Right kidney (tissue), 1 donor: ENCODE measurements around the gene ZNF384.

Source experiments
- DNase-seq: peaks from one replicate; pipeline ENCODE4 v3.0.0-alpha.2; 2016

The ZNF384 gene

DNA sequence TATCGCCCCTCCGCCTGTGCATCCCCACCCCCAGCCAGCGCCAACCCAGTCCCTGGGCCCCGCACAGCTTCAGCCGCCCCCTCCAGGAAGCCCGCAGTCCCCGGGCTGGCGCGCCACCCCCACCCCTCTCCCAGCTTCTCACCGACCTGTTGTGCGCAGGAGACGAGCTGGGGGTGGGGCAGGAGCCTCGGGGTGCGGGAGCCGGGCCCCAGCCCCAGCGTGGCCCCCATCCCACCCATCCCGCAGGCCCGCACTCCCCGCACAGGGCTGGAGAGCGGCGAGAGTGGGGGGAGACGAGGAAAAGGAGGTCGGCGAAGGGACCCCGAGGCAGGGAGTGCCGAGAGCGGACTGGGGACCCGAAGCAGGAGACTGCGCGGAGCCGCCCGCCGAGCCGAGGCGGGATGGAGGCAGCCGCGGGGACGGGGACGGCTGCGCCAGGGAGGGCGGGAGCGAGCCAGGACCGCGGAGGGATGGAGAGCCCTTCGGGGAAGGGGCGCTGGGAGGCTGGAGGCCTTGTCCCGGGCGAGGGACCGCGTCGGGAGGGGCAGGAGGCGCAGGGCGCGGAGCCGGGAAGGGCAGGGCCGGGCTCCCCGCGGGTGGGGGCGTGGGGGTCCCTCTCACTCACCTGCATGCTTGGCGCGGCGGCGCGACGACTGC lies 10.9 kb upstream of the ZNF384 start:
- DNase-seq = peak; percentile 77

GRCh38 chr12:6699259-6699988 lies 10.2 kb upstream of the ZNF384 start:
- peak; percentile 39 for DNase-seq

GRCh38 chr12:6698352-6699046 lies 9.3 kb upstream of the ZNF384 start:
- DNase-seq = no peak

GRCh38 chr12:6697584-6698351 lies 8.6 kb upstream of the ZNF384 start:
- DNase-seq = peak; percentile 23

DNA sequence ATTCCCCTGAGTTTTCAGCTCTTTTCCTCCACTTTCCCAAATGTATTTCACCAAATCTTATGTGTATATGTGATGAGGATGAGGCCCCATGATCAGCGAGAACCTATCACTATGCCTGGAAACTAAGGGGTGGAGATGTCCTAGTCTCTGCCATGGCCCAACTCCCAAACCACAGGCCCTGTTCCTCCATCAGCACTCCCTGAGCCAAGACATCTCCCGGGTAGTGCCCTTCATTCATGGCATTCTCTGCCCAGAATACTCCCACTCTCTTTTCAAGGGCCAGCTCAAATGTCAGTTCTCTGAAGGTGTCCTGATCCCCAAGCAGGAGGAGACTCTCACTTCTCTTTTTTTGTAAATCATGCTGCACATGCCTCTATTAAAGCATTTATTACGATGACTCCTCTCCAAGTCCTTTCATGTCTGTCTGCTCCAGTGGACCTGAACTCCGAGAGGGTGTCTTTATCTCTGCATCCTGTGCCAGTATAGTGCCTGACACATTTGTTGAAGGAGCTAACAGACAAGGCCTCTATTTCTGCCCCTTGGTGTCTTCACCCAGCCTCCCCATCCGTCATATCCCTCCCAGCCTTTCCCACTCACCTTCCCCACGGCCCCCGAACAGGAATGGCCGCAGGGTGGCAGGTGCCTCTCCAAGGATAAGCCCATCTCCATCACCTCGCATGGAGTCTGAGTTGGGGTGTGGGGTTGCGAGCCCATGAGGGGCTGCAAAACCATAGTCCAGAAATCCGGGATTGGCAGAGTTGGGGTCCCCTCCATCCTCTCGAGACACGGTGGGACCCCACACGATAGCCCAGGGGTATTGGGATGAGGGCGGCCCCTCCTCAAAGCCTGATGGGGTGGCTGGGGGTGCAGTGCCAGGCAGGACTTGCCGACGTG lies 7.8 kb upstream of the ZNF384 start:
- DNase-seq = no peak

- DNase-seq = no peak
These were observed 6.3 kb upstream of the ZNF384 start for GRCh38 chr12:6695313-6696045.

DNA sequence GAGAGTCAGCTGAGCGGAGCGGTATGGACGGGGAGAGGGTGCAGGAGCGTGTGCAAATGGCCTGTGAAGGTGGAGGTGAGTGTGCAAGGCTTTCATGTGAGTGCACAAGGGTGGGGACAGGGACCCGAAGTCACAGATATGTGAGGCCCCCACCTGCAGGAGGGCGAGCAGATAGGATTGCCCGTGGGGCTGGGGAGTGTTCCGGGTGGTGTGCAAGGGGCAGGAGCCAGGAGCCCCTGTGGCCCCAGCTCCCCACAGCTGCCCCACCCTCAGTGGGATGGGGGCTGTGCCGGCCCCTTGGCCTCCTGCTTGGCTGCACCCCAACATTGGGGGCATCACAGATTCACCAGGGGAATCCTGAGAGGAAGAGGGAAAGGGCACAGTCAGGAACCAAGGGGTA lies 5.5 kb upstream of the ZNF384 start:
- DNase-seq = no peak

GRCh38 chr12:6693832-6694355 lies 4.7 kb upstream of the ZNF384 start:
- no peak for DNase-seq

- no peak for DNase-seq
These were observed 3.7 kb upstream of the ZNF384 start for GRCh38 chr12:6692888-6693287.

- DNase-seq = no peak
These were observed 2.3 kb upstream of the ZNF384 start for GRCh38 chr12:6691473-6691872.

- DNase-seq = no peak
These were observed 604 bp downstream of the ZNF384 start for GRCh38 chr12:6688543-6688998.

DNA sequence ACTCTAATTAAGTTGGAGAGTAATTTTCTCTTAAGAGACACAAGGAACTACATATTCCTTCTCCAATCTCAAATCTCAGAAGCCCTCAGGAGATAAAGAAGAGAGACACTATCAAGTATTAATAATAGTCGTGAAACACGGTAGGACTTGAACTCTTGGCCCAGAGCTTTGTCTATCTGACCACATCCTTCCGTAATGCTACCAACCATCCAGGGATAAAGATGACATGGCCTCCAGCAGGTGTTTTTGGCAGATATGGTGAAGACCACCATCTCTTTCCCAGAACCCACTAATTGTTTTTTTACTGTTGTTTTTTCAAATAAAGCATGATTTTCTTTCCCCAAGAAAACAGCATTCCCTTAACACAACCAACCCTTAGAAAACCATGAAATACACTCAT lies 3.4 kb downstream of the ZNF384 start:
- DNase-seq = no peak

DNA sequence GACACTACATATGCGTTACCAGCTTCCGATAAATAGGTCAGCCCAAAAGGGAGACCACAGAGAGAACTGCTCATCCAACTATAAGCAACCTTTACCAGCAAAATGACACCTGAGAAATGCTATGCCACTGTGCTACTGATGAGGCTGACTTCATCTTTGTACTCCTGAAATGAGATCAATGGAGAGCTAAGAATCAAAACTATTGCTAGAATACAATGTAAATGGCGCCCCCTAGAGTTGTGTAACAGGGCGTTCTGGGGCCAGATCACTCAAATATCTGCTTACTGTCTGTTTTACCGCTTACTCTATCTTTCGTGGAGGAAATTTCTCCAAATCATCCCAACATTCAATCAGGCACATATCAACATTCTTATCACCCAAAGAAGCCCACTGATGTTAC lies 4.6 kb downstream of the ZNF384 start:
- DNase-seq = no peak

- no peak for DNase-seq
These were observed 12.2 kb downstream of the ZNF384 start for GRCh38 chr12:6676962-6677361.

GRCh38 chr12:6672143-6672542 lies 17.0 kb downstream of the ZNF384 start:
- DNase-seq = no peak

DNA sequence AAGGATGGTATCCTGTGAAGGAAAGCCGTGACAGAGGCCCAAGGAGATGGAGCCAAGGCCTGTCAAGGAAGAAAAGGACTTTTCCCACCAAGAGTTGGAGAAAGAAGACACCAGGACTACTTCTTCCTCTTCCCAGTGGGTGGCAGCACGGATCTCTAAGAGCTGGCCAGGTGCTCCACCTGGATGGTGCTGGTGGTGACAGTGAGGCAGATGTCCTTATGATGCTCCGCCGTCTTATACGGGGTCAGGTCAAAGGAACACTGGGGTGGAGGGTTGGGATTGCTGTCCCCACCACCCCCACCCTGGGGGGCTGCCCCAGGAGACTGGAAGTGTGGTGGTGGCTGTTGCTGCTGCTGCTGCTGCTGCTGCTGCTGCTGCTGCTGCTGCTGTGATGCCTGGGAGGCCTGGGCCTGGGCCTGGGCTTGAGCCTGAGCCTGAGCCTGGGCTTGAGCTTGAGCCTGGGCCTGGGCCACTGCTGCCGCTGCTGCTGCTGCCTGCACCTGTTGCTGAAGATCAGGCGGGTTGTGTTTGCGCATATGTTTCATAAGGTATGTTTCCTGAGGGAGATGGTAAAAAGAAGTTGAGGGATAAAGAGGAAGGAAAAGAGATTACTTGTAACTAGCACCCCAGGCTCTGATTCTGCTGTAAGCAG lies 21.5 kb downstream of the ZNF384 start:
- no peak for DNase-seq

DNA sequence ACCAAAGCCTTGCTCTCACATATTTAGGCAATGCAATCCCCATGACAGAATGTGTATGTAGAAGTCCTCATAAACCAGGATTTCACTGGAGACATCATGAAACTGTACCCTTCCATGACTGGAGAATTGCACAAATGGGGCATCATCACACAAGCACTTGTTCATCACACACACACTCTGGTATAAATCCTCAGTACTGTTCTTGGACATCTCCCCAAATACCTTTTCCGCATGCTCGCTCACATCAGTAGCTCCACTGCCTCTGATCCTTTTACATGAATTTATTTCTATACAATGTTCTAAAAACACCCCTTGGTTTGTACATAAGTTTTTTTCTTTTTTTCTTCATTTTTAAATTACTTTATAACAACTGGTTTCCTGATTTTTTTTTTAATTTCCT lies 23.0 kb downstream of the ZNF384 start:
- DNase-seq = no peak

GRCh38 chr12:6664902-6665301 lies 24.3 kb downstream of the ZNF384 start:
- DNase-seq = no peak

- peak; percentile 84 for DNase-seq
These were observed 26.1 kb downstream of the ZNF384 start, which contains the start of gene ING4 for GRCh38 chr12:6662906-6663742. ING4 (minus strand) TSS chr12:6663119; CDS start chr12:6663101, 18 bp downstream.
